D341Med (cell line): ENCODE data around the gene ARMH1.
"Not testable (repeated sequence)": the region's sequence is repeated elsewhere in the genome, so short reads cannot be mapped to it uniquely, and the experiment has no call there.

ENCODE experiments used
- DNase-seq: peaks from one replicate; pipeline ENCODE4 v3.0.0; 2012; ENCODE audit warnings: low spot score

ARMH1 gene

GRCh38 chr1:44723496-44724295, 49.2 kb downstream of the ARMH1 start:
- no peak for DNase-seq

- no peak for DNase-seq
Measured at GRCh38 chr1:44724296-44724954, 49.9 kb downstream of the ARMH1 start.

GRCh38 chr1:44724955-44725698, 50.6 kb downstream of the ARMH1 start:
- no peak for DNase-seq

GRCh38 chr1:44730741-44731512, 56.4 kb downstream of the ARMH1 start, which contains the start of gene RNU5D-1:
Gene RNU5D-1 (minus strand): TSS chr1:44731170.
- DNase-seq: peak; percentile 80

GRCh38 chr1:44733365-44733764, 58.9 kb downstream of the ARMH1 start:
- DNase-seq: no peak

- DNase-seq: no peak
Measured at GRCh38 chr1:44733784-44734183, 59.3 kb downstream of the ARMH1 start.

- no peak for DNase-seq
Measured at GRCh38 chr1:44735992-44736391, 61.5 kb downstream of the ARMH1 start.

- DNase-seq: not testable (repeated sequence)
Measured at GRCh38 chr1:44738953-44739306, 64.4 kb downstream of the ARMH1 start.

- peak; percentile 97 for DNase-seq
Measured at GRCh38 chr1:44739307-44740178, 65.0 kb downstream of the ARMH1 start, which contains the start of gene KIF2C. Gene KIF2C (plus strand): TSS chr1:44739837. CDS start chr1:44739933, 96 bp downstream.

- DNase-seq: no peak
Measured at GRCh38 chr1:44740179-44740617, 65.7 kb downstream of the ARMH1 start.

- no peak for DNase-seq
Measured at GRCh38 chr1:44743211-44743610, 68.7 kb downstream of the ARMH1 start.

- no peak for DNase-seq
Measured at GRCh38 chr1:44747878-44748277, 73.4 kb downstream of the ARMH1 start.

- no peak for DNase-seq
Measured at GRCh38 chr1:44757420-44757819, 82.9 kb downstream of the ARMH1 start.

GRCh38 chr1:44759077-44759476, 84.6 kb downstream of the ARMH1 start:
- no peak for DNase-seq

GRCh38 chr1:44760876-44761275, 86.4 kb downstream of the ARMH1 start:
- no peak for DNase-seq

GRCh38 chr1:44766421-44766820, 91.9 kb downstream of the ARMH1 start:
- not testable (repeated sequence) for DNase-seq
